Uterus (tissue), 2 donors: ENCODE data around the gene FAM174B.

Source experiments
- CTCF ChIP-seq, 4 experiments: fragments of 200-600 bp in 2 of 4; fragments of 450-650 bp in 2 of 4; sonication (generic) in 2 of 4; IDR thresholded peaks; one replicate each; pipeline ENCODE4 v1.5.1; 2016 to 2019; ENCODE audit warnings: antibody characterized with exemption in 4 of 4, mild to moderate bottlenecking in 2 of 4, moderate library complexity in 1 of 4
- POLR2A ChIP-seq, 2 donors: fragments of 450-650 bp; IDR thresholded peaks; one replicate each; pipeline ENCODE4 v1.6.1; 2016; ENCODE audit warnings: antibody characterized with exemption in 2 of 2, mild to moderate bottlenecking in 1 of 2, moderate library complexity in 1 of 2

- TF ChIP-seq CTCF (IDR thresholded peaks at IDR 0.05) (no peak), POLR2A (IDR thresholded peaks at IDR 0.05) (no peak)
Observed at GRCh38 chr15:92580933-92581445, 74.6 kb downstream of the FAM174B start.
